DND-41 (cell line): ENCODE results near the gene CFAP97D2.

Source experiments
- CTCF ChIP-seq: IDR thresholded peaks from 2 replicates; pipeline ENCODE4 v1.5.1; 2012; ENCODE audit warnings: borderline replicate concordance, low read length, moderate library complexity, mild to moderate bottlenecking; ENCODE audit not compliant: poor library complexity, severe bottlenecking; ENCODE audit errors: extremely low read depth
- EZH2 ChIP-seq: IDR thresholded peaks from 3 replicates; pipeline ENCODE4 v1.6.1; 2012; ENCODE audit warnings: borderline replicate concordance, low read depth, mild to moderate bottlenecking, moderate library complexity, low read length, inconsistent platforms; ENCODE audit not compliant: severe bottlenecking

GRCh38 chr13:114219392-114219791 lies 40.3 kb downstream of the CFAP97D2 start:
- TF ChIP-seq CTCF (no peak), EZH2 (no peak)
